ENCODE results near the gene COPZ1.

Gene COPZ1

DNA sequence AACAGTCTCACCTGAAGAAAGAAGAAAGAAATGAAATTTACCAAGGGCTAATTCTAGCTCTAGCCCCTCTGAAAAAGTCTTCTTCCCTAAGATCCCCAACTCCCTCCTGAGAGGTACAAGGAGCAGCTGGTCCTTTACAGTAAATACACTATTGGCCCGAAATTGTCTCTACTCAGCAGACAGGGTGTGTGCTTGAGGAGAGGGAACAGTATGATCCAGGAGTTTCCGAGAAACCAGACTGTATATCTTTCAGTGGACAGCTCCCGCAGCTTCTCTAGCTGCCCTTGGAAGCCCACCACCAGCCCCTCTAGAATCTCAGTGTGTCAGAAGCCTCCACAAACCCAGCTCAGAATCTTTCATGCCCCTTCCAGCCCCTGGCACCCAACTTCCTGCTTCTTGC lies 31.3 kb downstream of the COPZ1 start:
- H3K9ac ChIP-seq (ENCODE audit: low read depth, low read length, poor library complexity, severe bottlenecking): peak overlapping the region; percentile 96
- H3K4me1 ChIP-seq (ENCODE audit: insufficient read depth, low read length, poor library complexity, severe bottlenecking): peaks cover 38% of the 10 kb centered on the region
- peak overlapping the region; percentile 93 for H3K4me2 ChIP-seq (ENCODE audit: low read depth, low read length, poor library complexity, severe bottlenecking)

DNA sequence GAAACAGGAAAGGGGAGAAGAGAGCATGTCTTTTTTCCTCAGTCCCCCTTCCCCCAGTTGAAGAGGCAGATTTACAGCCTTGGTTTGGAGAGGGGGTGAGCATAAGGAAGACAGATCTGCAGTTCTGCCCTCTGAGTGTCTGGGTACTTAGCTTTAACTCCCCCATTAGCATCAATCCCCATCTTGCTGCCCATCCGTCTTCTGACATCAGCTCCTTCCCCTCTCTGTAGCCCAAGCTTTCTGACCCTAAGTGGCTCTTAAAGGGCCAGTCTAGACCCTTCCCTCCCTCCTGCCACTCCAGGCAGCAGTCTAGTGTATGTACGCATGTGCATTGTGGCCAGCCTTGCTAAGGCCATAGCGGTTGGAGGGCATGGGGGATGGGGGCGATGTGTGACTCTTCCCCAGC lies 32.0 kb downstream of the COPZ1 start:
- H3K9ac ChIP-seq (ENCODE audit: low read depth, low read length, poor library complexity, severe bottlenecking): peak overlapping the region; percentile 96
- no peaks in the 10 kb centered on the region for H3K9me3 ChIP-seq (ENCODE audit: insufficient read depth, low read depth, low read length)
- peaks cover 9% of the 10 kb centered on the region; the same call in 1 of the 2 replicates for H3K79me2 ChIP-seq (ENCODE audit: insufficient read depth, low read length)
- no peaks in the 10 kb centered on the region for H4K20me1 ChIP-seq (ENCODE audit: insufficient read depth, low read length, poor library complexity, severe bottlenecking)
- 0 out of 2 replicates have a peak, but pooled peaks cover 2% of the 10 kb centered on the region for H3F3A ChIP-seq (ENCODE audit: low read depth)
- H2AFZ ChIP-seq (ENCODE audit: low read length): no peak overlapping the region
- H3K9me2 ChIP-seq (replicated peaks; ENCODE audit: low read depth, low read length): no peaks in the 10 kb centered on the region
- H3K36me3 ChIP-seq (ENCODE audit: insufficient read depth, low read length): no peaks in the 10 kb centered on the region
- peak overlapping the region; percentile 93 for H3K4me2 ChIP-seq (ENCODE audit: low read depth, low read length, poor library complexity, severe bottlenecking)
- H3K4me1 ChIP-seq (ENCODE audit: insufficient read depth, low read length, poor library complexity, severe bottlenecking): peaks cover 38% of the 10 kb centered on the region
- TF ChIP-seq, protein P1, sequence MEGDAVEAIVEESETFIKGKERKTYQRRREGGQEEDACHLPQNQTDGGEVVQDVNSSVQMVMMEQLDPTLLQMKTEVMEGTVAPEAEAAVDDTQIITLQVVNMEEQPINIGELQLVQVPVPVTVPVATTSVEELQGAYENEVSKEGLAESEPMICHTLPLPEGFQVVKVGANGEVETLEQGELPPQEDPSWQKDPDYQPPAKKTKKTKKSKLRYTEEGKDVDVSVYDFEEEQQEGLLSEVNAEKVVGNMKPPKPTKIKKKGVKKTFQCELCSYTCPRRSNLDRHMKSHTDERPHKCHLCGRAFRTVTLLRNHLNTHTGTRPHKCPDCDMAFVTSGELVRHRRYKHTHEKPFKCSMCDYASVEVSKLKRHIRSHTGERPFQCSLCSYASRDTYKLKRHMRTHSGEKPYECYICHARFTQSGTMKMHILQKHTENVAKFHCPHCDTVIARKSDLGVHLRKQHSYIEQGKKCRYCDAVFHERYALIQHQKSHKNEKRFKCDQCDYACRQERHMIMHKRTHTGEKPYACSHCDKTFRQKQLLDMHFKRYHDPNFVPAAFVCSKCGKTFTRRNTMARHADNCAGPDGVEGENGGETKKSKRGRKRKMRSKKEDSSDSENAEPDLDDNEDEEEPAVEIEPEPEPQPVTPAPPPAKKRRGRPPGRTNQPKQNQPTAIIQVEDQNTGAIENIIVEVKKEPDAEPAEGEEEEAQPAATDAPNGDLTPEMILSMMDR (conservative IDR thresholded peaks at IDR 0.05; ENCODE audit: low read length): no peak
- no peak for TF ChIP-seq EZH2phosphoT487 (IDR thresholded peaks at IDR 0.05; ENCODE audit: borderline replicate concordance)
- H3K27me3 ChIP-seq (ENCODE audit: insufficient read depth, low read length, poor library complexity, severe bottlenecking): no peaks in the 10 kb centered on the region
- H3K4me3 ChIP-seq (ENCODE audit: low read length, poor library complexity, severe bottlenecking): peak overlapping the region; percentile 87

More for the DNA sequence above, 31.3 kb downstream of the COPZ1 start:
- H3K36me3 ChIP-seq (ENCODE audit: insufficient read depth, low read length): peaks cover 3% of the 10 kb centered on the region; the same call in 1 of the 2 replicates
- H3K4me3 ChIP-seq (ENCODE audit: low read length, poor library complexity, severe bottlenecking): no peak overlapping the region
- H4K20me1 ChIP-seq (ENCODE audit: insufficient read depth, low read length, poor library complexity, severe bottlenecking): no peaks in the 10 kb centered on the region
- TF ChIP-seq, protein P1 (conservative IDR thresholded peaks at IDR 0.05; ENCODE audit: low read length): no peak
- H2AFZ ChIP-seq (ENCODE audit: low read length): no peak overlapping the region
- H3F3A ChIP-seq (ENCODE audit: low read depth): 0 out of 2 replicates have a peak, but pooled peaks cover 2% of the 10 kb centered on the region
- peaks cover 9% of the 10 kb centered on the region; the same call in 1 of the 2 replicates for H3K79me2 ChIP-seq (ENCODE audit: insufficient read depth, low read length)
- H3K9me2 ChIP-seq (replicated peaks; ENCODE audit: low read depth, low read length): no peaks in the 10 kb centered on the region
- no peaks in the 10 kb centered on the region for H3K9me3 ChIP-seq (ENCODE audit: insufficient read depth, low read depth, low read length)
- H3K27me3 ChIP-seq (ENCODE audit: insufficient read depth, low read length, poor library complexity, severe bottlenecking): no peaks in the 10 kb centered on the region

DNA sequence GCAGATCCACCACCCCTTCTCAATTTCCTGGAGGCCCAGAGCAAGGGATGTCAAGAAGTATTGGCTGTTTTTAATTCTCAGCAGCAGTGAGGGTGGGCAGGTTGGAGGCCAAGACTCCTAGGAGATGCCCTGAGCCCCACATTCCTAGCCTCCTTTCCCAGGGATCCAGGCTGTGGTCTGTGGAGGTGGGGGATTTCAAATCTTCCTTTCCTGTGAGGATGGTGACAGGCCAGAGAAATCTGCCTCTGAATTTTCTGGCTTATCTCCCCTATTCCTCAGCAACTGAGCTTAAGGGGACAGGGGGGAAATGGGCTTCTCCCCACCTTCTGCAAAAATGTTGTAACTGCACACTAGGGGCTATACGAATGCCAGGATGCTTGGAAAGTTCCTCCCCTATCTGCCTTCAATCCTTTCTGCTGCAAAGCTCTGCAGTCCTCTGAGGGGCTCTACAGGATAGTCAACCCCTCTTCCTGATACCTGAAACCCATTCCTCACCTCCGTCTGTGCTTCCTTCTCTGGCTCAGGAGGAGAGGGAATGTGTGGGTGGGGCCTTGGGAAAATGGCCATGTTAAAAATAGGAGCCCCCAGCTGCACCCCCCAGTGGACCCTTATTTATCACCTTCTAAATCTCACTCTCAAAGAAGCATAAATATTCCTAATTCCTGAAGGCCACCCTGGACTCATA lies 32.7 kb downstream of the COPZ1 start:
- Histone ChIP-seq H3K4me1 (ENCODE audit: insufficient read depth, low read length, poor library complexity, severe bottlenecking) (peaks cover 38% of the 10 kb centered on the region), H2AFZ (ENCODE audit: low read length) (no peak overlapping the region), H3K9me2 (replicated peaks; ENCODE audit: low read depth, low read length) (no peaks in the 10 kb centered on the region), H4K20me1 (ENCODE audit: insufficient read depth, low read length, poor library complexity, severe bottlenecking) (no peaks in the 10 kb centered on the region), H3F3A (ENCODE audit: low read depth) (0 out of 2 replicates have a peak, but pooled peaks cover 2% of the 10 kb centered on the region), H3K4me3 (ENCODE audit: low read length, poor library complexity, severe bottlenecking) (peak overlapping the region; percentile 87), H3K9me3 (ENCODE audit: insufficient read depth, low read depth, low read length) (no peaks in the 10 kb centered on the region), H3K27me3 (ENCODE audit: insufficient read depth, low read length, poor library complexity, severe bottlenecking) (no peaks in the 10 kb centered on the region), H3K36me3 (ENCODE audit: insufficient read depth, low read length) (no peaks in the 10 kb centered on the region), H3K79me2 (ENCODE audit: insufficient read depth, low read length) (peaks cover 9% of the 10 kb centered on the region; the same call in 1 of the 2 replicates), H3K9ac (ENCODE audit: low read depth, low read length, poor library complexity, severe bottlenecking) (peak overlapping the region; percentile 96), H3K4me2 (ENCODE audit: low read depth, low read length, poor library complexity, severe bottlenecking) (peak overlapping the region; percentile 93)
- TF ChIP-seq, protein P1 (conservative IDR thresholded peaks at IDR 0.05; ENCODE audit: low read length): peak; percentile 16; the same call in 1 of the 2 replicates
- no peak for TF ChIP-seq EZH2phosphoT487 (IDR thresholded peaks at IDR 0.05; ENCODE audit: borderline replicate concordance)

Measured in Loucy (cell line).